GM10248 (cell line): ENCODE measurements around the gene ME3.

Source experiments
- CTCF ChIA-PET: fragments of 300-600 bp; sonication (Branson Sonifier 250); formaldehyde crosslinking; extraction: SDS; loops from one replicate; lab custom pipeline; 2021; ENCODE audit warnings: antibody characterized with exemption; lab: Yijun Ruan, JAX
- POLR2A ChIA-PET: fragments of 350-650 bp; sonication (Branson Sonifier 250); formaldehyde crosslinking; extraction: SDS; loops from one replicate; lab custom pipeline; 2020; ENCODE audit warnings: antibody characterized with exemption; lab: Yijun Ruan, JAX
- DNase-seq: peaks from one replicate; pipeline ENCODE4 v3.0.0; 2012; ENCODE audit errors: extremely low spot score
- TF ChIP-seq, protein P1 (sequence below): IDR thresholded peaks from 2 replicates; pipeline ENCODE4 v1.5.1; 2012; ENCODE audit warnings: mild to moderate bottlenecking, low read depth; ENCODE audit errors: extremely low read depth, missing control alignments, control extremely low read depth

Gene ME3

DNA sequence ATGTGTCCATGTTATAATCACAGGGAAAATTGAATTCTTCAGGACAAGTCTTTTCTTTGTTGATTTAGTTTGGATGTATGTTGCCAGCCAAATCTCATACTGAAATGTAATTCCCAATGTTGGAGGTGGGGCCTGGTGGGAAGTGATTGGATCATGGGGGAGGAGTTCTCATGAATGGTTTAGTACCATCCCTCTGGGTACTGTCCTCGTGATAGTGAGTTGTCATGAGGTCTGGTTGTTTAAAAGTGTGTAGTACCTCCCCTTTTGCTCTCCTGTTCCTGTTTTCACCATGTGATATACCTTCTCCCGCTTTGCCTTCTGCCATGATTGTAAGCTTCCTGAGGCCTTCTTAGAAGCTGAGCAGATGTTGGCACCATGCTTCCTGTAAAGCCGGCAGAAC, 197.4 kb downstream of the ME3 start:
- TF ChIP-seq, protein P1, sequence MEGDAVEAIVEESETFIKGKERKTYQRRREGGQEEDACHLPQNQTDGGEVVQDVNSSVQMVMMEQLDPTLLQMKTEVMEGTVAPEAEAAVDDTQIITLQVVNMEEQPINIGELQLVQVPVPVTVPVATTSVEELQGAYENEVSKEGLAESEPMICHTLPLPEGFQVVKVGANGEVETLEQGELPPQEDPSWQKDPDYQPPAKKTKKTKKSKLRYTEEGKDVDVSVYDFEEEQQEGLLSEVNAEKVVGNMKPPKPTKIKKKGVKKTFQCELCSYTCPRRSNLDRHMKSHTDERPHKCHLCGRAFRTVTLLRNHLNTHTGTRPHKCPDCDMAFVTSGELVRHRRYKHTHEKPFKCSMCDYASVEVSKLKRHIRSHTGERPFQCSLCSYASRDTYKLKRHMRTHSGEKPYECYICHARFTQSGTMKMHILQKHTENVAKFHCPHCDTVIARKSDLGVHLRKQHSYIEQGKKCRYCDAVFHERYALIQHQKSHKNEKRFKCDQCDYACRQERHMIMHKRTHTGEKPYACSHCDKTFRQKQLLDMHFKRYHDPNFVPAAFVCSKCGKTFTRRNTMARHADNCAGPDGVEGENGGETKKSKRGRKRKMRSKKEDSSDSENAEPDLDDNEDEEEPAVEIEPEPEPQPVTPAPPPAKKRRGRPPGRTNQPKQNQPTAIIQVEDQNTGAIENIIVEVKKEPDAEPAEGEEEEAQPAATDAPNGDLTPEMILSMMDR: no peak
- ChIA-PET POLR2A (no interaction called here), CTCF (interaction anchor here (1.5 kb wide), 1 partner anchor 25 kb away, joined by 3 read pairs; no protein-coding TSS in a partner anchor)
- DNase-seq: no peak

DNA sequence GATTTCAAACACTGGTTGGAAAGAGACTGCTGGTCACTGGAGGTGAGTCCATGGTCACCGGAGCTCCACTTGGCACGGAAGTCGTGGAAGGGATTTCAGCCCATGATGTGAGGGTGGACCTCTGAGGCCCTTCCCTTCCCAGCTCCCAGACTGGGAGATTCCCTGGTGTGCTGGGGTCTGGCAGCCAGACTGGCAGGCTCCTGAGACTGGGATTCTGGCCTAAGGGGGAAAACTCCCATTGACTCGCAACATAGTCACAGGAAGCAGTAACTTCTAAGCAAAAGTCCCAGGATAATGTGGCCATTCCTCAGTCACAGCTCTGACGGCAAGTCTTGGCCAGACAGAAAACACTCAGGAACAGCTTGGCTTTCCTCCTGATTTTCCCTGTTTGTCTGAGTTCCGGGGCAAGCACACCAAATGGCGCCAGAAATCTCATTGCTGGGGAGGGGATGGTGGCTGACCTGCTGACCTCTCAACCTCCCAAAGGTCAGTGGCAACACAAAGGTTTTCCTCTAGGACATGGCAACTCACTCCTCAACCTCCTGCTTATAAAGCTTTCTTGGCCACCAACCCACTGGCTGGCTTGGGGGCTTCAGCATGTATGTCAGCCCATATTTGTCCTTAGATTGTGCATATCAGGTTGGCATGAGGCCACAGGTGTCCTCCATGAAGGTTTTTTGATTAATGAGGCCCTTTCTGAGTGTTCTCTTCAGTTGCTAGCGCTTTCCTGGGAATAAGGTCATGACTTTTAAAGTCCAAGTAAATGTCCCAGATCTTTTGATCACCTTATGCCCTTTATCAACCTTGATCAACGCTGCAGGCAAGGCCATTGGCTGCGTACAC, 198.2 kb downstream of the ME3 start:
- no peak for DNase-seq
- POLR2A ChIA-PET: no interaction called here

DNA sequence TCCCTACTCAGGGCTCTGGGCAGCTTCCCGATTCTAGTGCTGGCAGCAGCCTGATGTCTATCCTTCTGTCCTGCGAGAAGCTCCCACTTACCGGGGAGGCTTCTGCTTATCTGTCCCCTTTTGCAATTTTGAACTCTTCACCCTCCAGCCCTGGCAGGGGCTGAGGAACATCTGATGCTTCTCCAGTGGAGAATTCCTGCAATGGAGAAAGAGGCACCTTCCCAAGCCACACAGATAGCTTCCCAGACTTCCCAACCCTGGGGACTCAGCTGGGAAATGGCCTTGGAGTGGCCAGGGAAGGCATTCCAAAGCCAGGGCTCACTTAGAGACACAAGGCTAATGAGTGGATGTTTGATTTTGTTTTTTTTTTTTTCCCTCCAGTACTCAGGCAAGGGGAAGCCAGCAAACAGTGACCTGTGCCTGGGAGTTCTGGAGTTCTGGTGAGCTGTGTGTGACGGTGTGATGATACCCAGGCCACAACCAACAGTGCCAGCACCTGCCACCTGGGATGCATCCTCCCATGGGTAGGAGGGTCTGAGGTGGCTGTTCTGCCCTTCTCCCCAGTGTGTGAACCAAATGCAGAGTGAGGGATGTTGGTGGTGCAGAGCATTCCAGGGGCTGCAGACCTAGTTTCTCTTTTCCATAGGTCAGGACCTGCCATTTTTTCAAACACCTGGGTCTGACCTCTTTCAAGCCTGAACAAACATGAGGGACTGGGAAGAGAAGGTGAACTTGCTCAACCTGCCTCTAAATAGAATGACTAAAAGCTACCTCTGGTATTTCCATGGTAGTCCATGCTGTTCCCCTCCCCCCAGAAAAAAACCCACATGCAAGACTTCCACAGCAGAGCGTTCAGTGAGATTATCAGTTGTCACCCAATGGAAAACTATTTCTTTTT, 202.7 kb downstream of the ME3 start:
- ChIA-PET POLR2A (no interaction called here), CTCF (interaction anchor here (1.3 to 5.0 kb wide), 5 partner anchors 9 to 15 kb away, joined by 4 to 16 read pairs (median 5); no protein-coding TSS in a partner anchor)
- TF ChIP-seq, protein P1: no peak
- no peak for DNase-seq

More for the DNA sequence above, 198.2 kb downstream of the ME3 start:
- CTCF ChIA-PET: interaction anchor here (1.5 kb wide), 1 partner anchor 24 kb away, joined by 3 read pairs; no protein-coding TSS in a partner anchor
- TF ChIP-seq, protein P1: no peak

DNA sequence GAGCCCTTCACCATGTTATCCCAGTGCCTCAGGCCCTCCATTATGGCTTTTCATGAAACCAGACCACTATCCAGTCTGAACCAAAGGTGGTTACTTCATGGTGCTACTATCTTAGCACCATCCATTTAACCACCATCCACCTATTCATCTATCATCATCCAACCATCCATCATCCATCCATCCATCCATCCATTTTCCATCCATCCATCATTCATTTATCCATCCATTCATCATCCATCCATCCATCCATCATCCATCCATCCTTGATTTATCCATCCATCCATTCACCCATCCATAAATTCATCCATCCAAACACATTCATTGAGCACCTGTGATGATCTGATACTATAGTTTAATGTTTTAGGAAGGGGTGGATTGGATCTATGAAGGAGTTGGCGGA, 204.2 kb downstream of the ME3 start:
- no peak for DNase-seq
- CTCF ChIA-PET: interaction anchor here (1.4 to 5.0 kb wide), 3 partner anchors 11 to 17 kb away, joined by 5 to 16 read pairs (median 9); no protein-coding TSS in a partner anchor
- TF ChIP-seq, protein P1: no peak
- POLR2A ChIA-PET: no interaction called here

DNA sequence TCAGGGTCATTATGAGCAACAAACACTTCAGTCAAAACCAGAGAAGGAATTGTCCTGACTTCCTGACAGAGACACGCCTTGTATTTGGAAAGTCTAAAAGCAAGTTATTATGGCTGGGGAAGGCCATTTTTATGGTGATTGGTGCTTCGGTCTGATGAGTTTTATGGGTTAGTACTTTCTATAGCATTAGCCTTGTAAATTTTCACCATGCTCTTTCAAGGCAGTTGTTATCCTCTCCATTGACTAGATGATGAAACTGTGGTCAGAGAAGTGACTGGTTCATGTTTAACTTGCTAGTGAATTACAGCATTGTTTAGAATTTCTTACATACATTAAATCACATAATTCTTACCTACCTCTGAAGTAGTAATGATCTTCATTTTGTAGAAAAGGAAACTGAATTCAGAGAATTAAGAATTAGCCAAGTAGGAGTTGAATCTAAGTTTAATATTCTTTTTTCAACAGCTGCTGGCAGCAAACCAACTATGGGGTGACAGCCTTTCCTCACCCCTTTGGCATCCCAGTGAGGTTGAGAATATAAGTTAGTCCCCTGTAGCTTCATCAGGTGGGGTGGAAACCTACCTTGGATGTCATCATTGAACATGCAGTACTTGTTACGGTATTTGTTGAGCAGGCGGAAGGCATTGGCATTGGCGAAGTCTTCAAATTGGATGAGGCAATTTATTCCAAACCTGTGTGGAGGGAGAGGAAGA, 207.8 kb downstream of the ME3 start:
- TF ChIP-seq, protein P1: no peak
- CTCF ChIA-PET: interaction anchor here (0.8 to 1.4 kb wide), 6 partner anchors 8 to 144 kb away, joined by 3 to 4 read pairs (median 3); no protein-coding TSS in a partner anchor
- no peak for DNase-seq
- POLR2A ChIA-PET: no interaction called here

DNA sequence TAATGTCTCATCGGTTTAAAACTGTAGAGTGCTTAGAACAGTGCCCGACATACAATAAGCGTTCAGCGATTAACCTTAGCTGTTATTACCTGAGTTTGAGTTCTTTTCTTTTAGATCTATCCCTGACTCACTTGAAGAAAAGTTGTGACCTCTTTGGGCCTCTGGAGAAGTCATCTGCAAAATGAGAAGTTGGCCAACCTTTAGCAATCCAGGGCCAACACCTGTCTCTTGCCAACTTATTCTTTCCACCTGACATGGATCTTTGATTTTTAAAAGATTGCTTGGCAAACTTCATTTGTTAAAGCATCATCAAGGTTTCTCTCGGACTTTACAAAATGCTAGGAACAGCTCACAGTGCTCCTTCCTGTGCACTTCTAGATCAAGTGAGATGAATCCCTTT, 208.5 kb downstream of the ME3 start:
- no peak for DNase-seq
- POLR2A ChIA-PET: no interaction called here
- CTCF ChIA-PET: interaction anchor here (0.8 to 1.3 kb wide), 5 partner anchors 11 to 357 kb away, joined by 3 to 4 read pairs (median 3); no protein-coding TSS in a partner anchor
- TF ChIP-seq, protein P1: no peak
